ENCODE data around the gene EIF4E. TPM values are rescaled to one million over a fixed set of nuclear protein-coding genes. Genes with fewer than 3 reads are reported as not detected.
"Not testable (repeated sequence)": the region's sequence is repeated elsewhere in the genome, so short reads cannot be mapped to it uniquely, and the experiment has no call there.

The EIF4E gene
- total RNA-seq, 2 donors from 2014 or later, result 91.8 to 131 TPM

DNA sequence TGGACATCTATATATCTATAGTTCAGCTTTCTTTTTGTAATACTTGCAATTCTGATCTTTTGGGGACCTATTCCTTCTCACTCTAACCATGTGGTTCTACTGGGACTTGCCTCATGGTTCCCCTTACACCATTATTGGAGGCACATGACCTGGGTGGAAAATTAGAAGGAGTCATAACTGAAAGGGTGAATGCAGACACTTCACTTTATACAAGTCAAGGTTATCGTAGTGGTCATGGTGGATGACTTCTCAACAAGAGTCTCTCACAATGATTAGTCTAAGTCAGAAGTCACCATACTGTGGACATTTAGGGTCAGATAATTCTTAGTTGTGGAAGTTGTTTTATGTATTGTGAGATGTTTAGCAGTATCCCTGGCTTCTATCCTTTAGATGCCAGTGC is 10.5 kb upstream of the EIF4E start:
- peak; percentile 24 to 57 for ATAC-seq
- peak overlapping the region; percentile 14 to 67 for H3K27ac Mint-ChIP-seq
- no peak for DNase-seq (ENCODE audit: low spot score in 2 of 2)
- no peaks in the 10 kb centered on the region for H3K9me3 Mint-ChIP-seq
- H3K36me3 Mint-ChIP-seq, result no peaks in the 10 kb centered on the region

DNA sequence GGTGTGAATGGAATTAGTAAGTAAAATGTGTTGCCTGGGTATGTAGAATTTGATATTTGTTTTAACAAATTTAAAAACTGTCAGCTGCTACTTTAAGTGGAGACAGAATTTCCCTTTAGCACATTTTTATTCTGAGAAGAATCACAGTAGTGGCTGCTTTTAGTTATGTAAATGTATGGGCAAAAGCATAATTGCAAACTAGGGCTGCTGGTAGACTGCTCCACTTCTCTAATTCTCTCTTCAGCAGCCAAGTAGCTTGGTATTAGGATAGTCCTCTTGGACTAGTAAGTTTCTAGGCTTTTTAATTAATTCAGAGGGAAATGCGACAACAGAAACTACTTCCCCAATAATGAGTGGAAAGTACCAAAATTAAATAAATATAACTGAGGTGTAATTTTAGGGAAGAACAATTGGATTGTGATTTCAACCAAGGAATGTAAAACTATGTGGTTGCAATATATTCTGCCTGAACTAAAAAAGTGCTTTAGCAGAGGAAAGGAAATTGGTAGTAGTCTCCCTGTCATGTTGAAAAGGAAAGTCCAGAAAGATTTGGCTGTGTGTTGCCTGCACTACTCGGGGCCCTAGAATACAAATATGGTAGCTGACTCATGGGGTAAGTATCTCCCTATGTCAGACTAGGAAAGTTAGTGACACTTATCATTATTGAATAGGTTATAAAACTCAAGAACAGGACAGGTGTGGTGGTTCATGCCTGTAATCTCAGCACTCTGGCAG is 9.2 kb upstream of the EIF4E start:
- Mint-ChIP-seq H3K36me3 (no peaks in the 10 kb centered on the region), H3K27ac (no peak overlapping the region), H3K9me3 (no peaks in the 10 kb centered on the region)
- DNase-seq (ENCODE audit: low spot score in 2 of 2), result no peak
- ATAC-seq, result peak; percentile 52 to 74

DNA sequence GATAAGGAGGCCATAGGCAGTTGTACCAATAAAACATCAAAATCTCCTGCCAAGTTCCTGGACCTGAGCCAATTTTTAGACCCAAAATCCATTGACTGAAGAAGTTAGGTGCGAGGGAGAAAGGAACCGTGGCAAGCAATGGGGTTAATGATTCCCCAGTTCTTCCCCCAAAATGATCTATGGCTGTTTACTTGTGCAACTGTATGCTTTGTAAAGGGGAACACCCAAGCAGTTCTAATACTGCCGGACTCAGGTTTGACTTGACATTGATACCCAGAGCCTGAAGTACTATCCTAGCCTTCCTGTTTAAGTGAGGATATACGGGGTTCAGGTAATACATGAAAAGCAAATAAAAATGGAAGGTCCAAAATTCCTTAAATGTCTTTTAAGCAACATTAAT is 6.7 kb upstream of the EIF4E start:
- no peaks in the 10 kb centered on the region for H3K9me3 Mint-ChIP-seq
- DNase-seq (ENCODE audit: low spot score in 2 of 2) (no peak), ATAC-seq (no peak)
- no peaks in the 10 kb centered on the region for H3K36me3 Mint-ChIP-seq
- no peak overlapping the region for H3K27ac Mint-ChIP-seq

GRCh38 chr4:98934851-98935250 is 5.9 kb upstream of the EIF4E start:
- not testable (repeated sequence) for DNase-seq (ENCODE audit: low spot score in 2 of 2); ATAC-seq; H3K27ac Mint-ChIP-seq; H3K9me3 Mint-ChIP-seq; H3K36me3 Mint-ChIP-seq

- ATAC-seq, result no peak
- peaks cover 9 to 10% of the 10 kb centered on the region in 2 donors for H3K36me3 Mint-ChIP-seq
- DNase-seq (ENCODE audit: low spot score in 2 of 2), result no peak
- no peaks in the 10 kb centered on the region for H3K9me3 Mint-ChIP-seq
- H3K27ac Mint-ChIP-seq, result no peak overlapping the region
Observed at GRCh38 chr4:98932539-98932938, 3.6 kb upstream of the EIF4E start.

DNA sequence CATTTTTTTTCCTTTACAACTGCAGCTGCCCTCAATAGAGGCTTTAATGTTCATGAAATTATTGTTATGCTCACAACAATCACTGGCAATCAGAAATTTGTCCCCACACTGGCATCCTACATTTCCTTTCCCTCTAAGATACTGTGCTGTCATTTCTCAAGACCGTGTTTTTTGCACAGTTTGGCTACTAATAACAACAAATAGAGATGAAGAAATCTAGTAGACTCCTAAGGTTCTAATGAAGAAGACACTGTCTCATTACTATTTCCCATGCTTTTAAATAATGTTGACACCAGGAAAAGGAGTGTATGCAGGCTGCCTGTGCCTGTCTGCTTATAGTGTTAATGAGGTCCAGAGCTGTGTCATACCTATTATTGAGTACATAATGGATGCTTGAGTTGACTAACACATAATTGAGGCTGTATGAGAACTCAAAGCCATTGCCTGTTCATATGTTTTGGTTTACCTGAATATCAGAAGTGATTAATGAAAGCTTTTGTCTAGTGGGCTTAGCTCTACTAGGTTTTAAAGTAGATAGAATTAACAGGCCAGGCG is 1.5 kb upstream of the EIF4E start:
- ATAC-seq (no peak), DNase-seq (ENCODE audit: low spot score in 2 of 2) (no peak)
- H3K27ac Mint-ChIP-seq, result peak overlapping the region; percentile 99
- peaks cover 9 to 10% of the 10 kb centered on the region in 2 donors for H3K36me3 Mint-ChIP-seq
- H3K9me3 Mint-ChIP-seq, result no peaks in the 10 kb centered on the region

- Mint-ChIP-seq H3K36me3 (peaks cover 9 to 10% of the 10 kb centered on the region in 2 donors), H3K27ac (peak overlapping the region; percentile 99), H3K9me3 (no peaks in the 10 kb centered on the region)
- DNase-seq (ENCODE audit: low spot score in 2 of 2), result peak; percentile 62 to 86
- ATAC-seq, result peak; percentile 78 to 80
Observed at GRCh38 chr4:98929341-98930267, 671 bp upstream of the EIF4E start.

DNA sequence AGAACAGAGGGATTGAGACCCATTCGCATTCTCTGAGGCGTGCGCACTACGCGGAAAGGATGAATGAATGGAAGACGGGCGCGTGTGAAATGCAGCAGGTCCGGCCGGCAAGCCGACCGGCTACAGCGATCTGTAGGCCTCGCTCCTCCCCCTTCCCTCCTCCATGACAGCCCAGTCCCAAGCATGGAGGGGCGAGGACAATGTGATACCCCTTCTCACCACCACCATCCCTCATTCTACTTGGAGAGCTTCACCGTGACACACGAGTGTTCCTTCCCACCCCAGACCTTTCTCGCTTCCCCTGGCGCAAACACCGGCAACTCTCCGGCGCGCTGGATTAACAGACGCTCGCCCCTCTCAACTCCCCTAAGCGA is 815 bp downstream of the EIF4E start:
- H3K27ac Mint-ChIP-seq, result peak overlapping the region; percentile 99
- peak; percentile 69 to 73 for DNase-seq (ENCODE audit: low spot score in 2 of 2)
- H3K9me3 Mint-ChIP-seq, result no peaks in the 10 kb centered on the region
- ATAC-seq, result peak; percentile 42 to 53
- peaks cover 9 to 16% of the 10 kb centered on the region in 2 donors for H3K36me3 Mint-ChIP-seq

DNA sequence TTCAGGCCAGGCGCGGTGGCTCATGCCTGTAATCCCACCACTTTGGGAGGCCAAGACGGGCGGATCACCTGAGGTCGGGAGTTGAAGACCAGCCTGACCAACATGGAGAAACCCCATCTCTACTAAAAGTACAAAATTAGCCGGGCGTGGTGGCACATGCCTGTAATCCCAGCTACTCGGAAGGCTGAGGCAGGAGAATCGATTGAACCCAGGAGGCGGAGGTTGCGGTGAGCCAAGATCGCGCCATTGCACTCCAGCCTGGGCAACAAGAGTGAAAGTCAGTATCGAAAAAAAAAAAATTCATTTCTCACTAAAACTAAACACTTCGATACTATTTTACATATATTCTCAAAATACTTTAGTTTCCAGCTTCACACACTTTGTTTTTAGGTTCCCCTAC is 2.7 kb downstream of the EIF4E start:
- not testable (repeated sequence) for ATAC-seq; DNase-seq (ENCODE audit: low spot score in 2 of 2); H3K9me3 Mint-ChIP-seq
- peaks cover 9 to 24% of the 10 kb centered on the region in 2 donors for H3K36me3 Mint-ChIP-seq
- peak overlapping the region in 1 of 2 donors; percentile 68 for H3K27ac Mint-ChIP-seq

DNA sequence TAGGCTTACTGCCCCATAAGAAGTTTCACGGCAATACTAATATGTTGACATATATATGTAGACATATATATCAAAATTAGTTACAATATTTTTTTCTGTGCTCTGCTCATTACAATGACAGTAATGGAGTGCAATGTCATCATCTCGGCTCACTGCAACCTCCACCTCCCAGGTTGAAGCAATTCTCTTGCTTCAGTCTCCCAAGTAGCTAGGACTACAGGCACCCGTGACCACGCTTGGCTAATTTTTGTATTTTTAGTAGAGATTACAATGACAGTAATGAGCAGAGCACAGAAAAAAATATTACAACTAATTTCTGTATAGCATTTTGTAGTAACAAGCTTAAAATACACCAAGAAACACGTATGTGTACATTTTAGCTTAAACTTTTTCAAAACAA is 7.6 kb downstream of the EIF4E start:
- Mint-ChIP-seq H3K9me3 (no peaks in the 10 kb centered on the region), H3K36me3 (peaks cover 0 to 27% of the 10 kb centered on the region in 2 donors), H3K27ac (no peak overlapping the region)
- DNase-seq (ENCODE audit: low spot score in 2 of 2) (no peak), ATAC-seq (no peak)

- no peak for ATAC-seq
- Mint-ChIP-seq H3K27ac (peak overlapping the region in 1 of 2 donors; percentile 36), H3K9me3 (no peaks in the 10 kb centered on the region), H3K36me3 (peaks cover 0 to 32% of the 10 kb centered on the region in 2 donors)
- DNase-seq (ENCODE audit: low spot score in 2 of 2), result no peak
Observed at GRCh38 chr4:98919996-98920395, 8.9 kb downstream of the EIF4E start.

DNA sequence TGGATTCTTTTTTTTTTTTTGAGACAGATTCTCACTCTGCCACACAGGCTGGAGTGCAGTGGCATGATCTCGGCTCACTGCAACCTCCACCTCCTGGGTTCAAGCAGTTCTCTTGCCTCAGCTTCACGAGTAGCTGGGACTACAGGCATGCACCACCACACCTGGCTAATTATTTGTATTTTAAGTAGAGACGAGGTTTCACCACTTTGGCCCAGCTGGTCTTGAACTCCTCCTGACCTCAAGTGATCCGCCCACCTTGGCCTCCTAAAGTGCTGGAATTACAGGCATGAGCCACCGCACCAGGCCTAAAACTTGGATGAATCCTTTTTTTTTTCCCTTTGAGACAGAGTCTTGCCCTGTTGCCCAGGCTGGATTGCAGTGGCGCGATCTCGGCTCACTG is 18.2 kb downstream of the EIF4E start:
- ATAC-seq; H3K9me3 Mint-ChIP-seq; H3K27ac Mint-ChIP-seq; DNase-seq (ENCODE audit: low spot score in 2 of 2); H3K36me3 Mint-ChIP-seq: not testable (repeated sequence)

DNA sequence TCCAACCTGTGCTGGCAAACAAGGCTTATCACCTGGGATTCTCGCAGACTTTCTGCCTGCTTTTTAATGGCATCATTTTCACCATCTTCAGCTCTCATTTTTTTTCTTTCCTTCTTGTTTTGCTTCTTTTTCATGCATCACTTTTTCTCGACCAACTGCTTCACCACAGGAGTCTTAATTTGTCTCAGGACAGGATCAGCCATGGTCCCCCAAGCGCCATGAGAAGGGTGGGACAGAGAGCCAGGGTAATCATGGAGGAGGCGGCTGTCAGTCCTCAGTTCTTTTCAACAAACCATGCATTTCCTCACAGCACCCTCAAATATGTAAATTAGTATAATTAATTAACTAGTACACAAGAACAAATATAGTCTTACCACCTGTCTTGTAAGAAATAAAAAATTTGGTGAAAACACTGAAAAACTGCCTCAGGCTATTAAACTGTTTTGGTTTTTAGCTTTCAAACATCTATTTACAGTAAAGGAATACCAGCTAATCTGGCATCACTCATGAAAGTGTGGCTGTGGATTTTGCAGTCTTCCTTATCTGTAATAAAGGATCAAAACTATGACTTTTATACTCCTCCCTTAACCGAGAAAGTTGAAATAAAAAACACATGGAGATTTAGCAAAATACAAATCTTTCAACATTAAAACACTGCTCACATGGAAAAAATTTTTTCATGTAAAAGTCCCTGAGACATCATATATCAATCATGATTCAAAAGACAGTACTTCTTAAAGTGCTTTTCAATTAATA is 19.1 kb downstream of the EIF4E start:
- H3K36me3 Mint-ChIP-seq, result peaks cover 0 to 13% of the 10 kb centered on the region in 2 donors
- H3K27ac Mint-ChIP-seq, result no peak overlapping the region
- DNase-seq (ENCODE audit: low spot score in 2 of 2), result no peak
- H3K9me3 Mint-ChIP-seq, result no peaks in the 10 kb centered on the region
- ATAC-seq, result no peak

DNA sequence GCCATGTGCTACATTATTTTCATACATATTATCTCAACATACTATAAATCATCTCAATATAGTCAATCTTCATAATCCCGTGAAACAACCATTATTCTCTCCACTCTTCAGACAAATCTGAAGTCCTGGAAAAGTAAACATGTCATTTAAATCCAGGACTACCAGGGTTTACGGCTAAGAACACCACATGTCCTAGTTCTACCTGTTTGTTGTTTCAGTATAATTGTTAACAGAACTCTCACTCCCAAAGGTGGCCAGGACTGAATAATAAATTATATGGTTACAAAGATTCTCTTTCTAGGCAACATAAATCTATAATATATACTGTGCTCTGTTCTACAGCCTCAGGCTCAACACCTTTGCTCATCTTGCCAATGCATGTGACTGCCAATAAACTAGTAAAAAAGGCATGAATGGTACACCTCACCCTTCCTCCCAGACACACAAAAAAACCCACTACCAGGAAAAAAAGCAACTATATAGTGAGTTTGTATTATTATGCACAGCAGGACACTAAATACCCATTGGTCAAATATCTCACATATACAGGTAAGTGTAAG is 20.1 kb downstream of the EIF4E start:
- Mint-ChIP-seq H3K36me3 (peaks cover 0 to 13% of the 10 kb centered on the region in 2 donors), H3K9me3 (no peaks in the 10 kb centered on the region), H3K27ac (peak overlapping the region in 1 of 2 donors; percentile 8)
- ATAC-seq (no peak), DNase-seq (ENCODE audit: low spot score in 2 of 2) (no peak)

DNA sequence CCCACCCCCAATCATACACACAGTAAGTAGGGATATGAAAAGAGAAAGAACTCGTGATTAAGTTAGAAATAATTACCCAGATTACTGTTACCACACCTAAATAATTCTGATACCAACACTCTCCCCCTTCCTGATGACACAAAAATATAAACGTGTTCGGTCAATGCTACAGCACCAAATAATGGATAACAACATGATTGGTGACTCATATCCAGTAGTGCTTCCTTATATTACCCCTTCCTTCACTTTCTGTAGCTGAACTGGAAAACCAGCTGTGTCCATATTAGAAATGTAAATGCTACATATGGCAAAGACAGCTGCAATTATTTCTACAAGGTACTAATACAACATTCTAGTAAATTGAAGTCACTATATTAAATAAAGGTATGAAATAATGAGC is 20.8 kb downstream of the EIF4E start:
- no peak for DNase-seq (ENCODE audit: low spot score in 2 of 2)
- H3K27ac Mint-ChIP-seq, result no peak overlapping the region
- H3K9me3 Mint-ChIP-seq, result no peaks in the 10 kb centered on the region
- ATAC-seq, result no peak
- H3K36me3 Mint-ChIP-seq, result peaks cover 0 to 13% of the 10 kb centered on the region in 2 donors

DNA sequence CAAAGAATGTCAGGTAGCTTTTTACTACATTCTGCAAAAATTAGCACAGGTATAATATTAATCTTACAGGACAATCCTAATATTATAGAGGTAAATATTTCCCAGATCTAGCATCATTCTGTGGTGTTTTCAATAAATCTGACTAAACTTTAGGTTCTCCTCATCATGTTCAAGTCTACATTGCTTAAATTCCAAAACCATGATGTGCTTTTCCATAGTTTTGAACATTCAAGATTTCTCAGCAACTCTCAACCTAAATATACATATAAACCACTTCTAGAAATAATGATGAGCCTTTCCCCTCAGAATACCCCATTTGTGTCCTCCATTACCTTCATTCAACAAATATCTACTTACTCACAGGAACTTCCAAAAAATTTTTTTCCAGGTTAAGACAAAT is 23.1 kb downstream of the EIF4E start:
- H3K9me3 Mint-ChIP-seq, result no peaks in the 10 kb centered on the region
- DNase-seq (ENCODE audit: low spot score in 2 of 2) (no peak), ATAC-seq (no peak)
- H3K27ac Mint-ChIP-seq, result no peak overlapping the region
- peaks cover 13 to 34% of the 10 kb centered on the region in 2 donors for H3K36me3 Mint-ChIP-seq

Measured in activated naive CD4-positive, alpha-beta T cell treated with anti-CD3 and anti-CD28 coated beads, Interleukin-2, amount 50 U/mL, for 72 hours (primary cell).